Measurements from ENCODE around the gene ANGPTL3.
"Not testable (repeated sequence)": the region's sequence is repeated elsewhere in the genome, so short reads cannot be mapped to it uniquely, and the experiment has no call there.

ANGPTL3 gene

GRCh38 chr1:62601457-62601856, 4.1 kb downstream of the ANGPTL3 start:
- no peak overlapping the region for H3K4me3 ChIP-seq (ENCODE audit: low read length)
- TF ChIP-seq ZNF274 (IDR thresholded peaks at IDR 0.05; ENCODE audit: low read depth, low read length), result no peak

DNA sequence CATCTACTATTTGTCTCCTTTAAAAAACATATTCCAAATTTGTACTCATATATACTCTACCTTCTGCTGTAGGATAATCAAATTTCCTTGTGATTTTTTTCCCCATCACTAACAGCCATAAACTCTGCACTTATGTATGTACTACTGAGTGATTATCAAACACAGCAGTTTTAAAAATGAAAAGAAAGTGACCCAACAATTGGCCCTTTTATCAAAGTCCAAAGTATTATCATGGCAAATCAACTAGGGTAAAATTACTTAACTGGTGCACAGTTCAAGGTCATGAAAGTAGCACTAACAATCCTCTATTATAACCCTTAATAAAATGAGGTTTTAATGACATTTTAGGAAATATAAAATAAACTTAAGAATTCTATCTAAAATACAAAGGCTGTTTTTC, 11.6 kb downstream of the ANGPTL3 start:
- TF ChIP-seq ZNF274 (IDR thresholded peaks at IDR 0.05; ENCODE audit: low read depth, low read length), result no peak
- H3K4me3 ChIP-seq (ENCODE audit: low read length), result no peak overlapping the region

DNA sequence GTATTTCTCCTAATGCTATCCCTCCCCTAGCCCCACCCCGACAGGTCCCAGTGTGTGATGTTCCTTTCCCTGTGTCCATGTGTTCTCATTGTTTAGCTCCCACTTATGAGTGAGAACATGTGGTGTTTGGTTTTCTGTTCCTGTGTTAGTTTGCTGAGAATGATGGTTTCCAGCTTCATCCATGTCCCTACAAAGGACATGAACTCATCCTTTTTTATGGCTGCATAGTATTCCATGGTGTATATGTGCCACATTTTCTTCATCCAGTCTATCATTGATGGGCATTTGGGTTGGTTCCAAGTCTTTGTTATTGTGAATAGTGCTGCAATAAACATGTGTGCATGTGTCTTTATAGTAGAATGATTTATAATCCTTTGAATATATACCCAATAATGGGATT, 13.3 kb downstream of the ANGPTL3 start:
- not testable (repeated sequence) for H3K4me3 ChIP-seq (ENCODE audit: low read length)

GRCh38 chr1:62612770-62613169, 15.4 kb downstream of the ANGPTL3 start:
- no peak for TF ChIP-seq ZNF274 (IDR thresholded peaks at IDR 0.05; ENCODE audit: low read depth, low read length)
- H3K4me3 ChIP-seq (ENCODE audit: low read length), result no peak overlapping the region

DNA sequence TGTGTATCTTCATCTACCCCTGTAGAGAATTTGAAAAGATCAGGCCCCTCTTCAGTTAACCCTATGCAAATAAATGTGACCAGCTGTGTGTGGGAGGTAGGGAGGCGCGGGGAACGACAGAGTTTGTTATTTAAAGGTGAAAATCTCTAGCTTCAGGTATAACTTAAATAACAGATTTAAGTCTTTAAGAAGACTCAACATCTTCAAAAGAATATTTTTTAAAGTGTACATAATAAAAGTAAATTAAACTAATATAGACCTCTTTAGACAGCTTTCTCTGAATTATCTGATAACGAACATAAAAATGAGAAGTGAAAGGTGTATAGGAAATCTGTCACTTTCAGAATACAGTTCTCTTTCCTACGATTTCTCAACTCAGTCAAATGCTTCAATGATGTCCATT, 16.0 kb downstream of the ANGPTL3 start:
- no peak for TF ChIP-seq ZNF274 (IDR thresholded peaks at IDR 0.05; ENCODE audit: low read depth, low read length)
- no peak overlapping the region; the same call in 1 of the 2 replicates for H3K4me3 ChIP-seq (ENCODE audit: low read length)

DNA sequence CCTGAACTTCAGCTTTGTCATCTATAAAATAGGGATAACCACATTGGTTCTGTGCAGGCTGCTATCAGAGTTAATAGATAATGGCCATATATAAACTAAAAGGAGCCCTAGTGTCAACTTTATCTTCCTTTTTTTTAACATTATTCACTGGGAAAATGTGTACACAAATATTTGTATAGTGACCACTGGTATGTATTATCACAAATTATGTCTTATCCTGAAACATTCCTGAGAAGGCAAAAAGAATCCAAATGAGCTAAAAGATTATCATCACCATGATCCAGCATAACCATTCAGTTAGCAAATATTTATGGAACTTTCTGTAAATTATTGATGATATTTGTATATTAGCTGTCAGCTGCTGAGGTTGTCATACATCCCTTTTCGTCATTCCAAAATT, 16.6 kb downstream of the ANGPTL3 start:
- no peak overlapping the region for H3K4me3 ChIP-seq (ENCODE audit: low read length)
- TF ChIP-seq ZNF274 (IDR thresholded peaks at IDR 0.05; ENCODE audit: low read depth, low read length), result no peak

DNA sequence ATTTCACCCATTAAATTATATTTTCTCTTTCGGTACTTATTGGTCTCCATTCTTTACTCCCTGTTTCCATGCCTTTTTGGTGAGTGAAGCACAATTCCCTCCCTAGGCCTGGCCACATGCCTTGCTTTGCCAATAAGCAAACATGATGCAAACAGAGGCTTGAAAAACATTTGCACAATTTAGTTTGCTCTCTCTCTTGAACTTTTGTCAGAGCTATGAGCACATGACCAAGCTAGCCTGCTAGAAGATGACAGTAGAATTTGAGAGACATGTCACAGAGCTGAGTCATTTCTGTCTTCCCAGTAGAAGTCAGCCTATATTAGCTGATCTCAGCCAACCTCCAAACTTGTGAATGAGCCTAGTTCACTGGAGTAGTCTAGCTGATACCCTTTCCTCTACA, 24.6 kb downstream of the ANGPTL3 start:
- TF ChIP-seq ZNF274 (IDR thresholded peaks at IDR 0.05; ENCODE audit: low read depth, low read length), result no peak
- no peak overlapping the region for H3K4me3 ChIP-seq (ENCODE audit: low read length)

DNA sequence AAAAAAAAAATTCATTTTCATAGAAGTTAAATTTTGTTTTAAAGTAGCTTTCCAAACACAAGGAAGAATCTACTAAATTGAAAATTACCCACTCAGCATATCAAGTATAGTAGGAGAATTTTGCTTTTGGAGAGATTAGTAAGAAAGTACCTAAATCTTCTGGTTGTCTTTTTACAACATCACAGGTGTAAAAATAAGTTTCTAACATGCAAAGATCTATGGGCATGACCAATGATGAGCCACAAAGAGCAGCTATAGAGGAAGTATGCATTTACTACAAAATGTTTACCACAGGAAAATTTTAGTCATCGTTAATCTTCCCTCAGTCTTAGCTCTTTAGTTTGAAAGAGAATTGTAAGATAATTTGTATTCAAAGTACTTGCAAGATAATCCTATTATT, 28.1 kb downstream of the ANGPTL3 start:
- no peak for TF ChIP-seq ZNF274 (IDR thresholded peaks at IDR 0.05; ENCODE audit: low read depth, low read length)
- H3K4me3 ChIP-seq (ENCODE audit: low read length), result no peak overlapping the region

GRCh38 chr1:62628506-62628905, 31.2 kb downstream of the ANGPTL3 start:
- H3K4me3 ChIP-seq (ENCODE audit: low read length), result no peak overlapping the region
- no peak for TF ChIP-seq ZNF274 (IDR thresholded peaks at IDR 0.05; ENCODE audit: low read depth, low read length)

DNA sequence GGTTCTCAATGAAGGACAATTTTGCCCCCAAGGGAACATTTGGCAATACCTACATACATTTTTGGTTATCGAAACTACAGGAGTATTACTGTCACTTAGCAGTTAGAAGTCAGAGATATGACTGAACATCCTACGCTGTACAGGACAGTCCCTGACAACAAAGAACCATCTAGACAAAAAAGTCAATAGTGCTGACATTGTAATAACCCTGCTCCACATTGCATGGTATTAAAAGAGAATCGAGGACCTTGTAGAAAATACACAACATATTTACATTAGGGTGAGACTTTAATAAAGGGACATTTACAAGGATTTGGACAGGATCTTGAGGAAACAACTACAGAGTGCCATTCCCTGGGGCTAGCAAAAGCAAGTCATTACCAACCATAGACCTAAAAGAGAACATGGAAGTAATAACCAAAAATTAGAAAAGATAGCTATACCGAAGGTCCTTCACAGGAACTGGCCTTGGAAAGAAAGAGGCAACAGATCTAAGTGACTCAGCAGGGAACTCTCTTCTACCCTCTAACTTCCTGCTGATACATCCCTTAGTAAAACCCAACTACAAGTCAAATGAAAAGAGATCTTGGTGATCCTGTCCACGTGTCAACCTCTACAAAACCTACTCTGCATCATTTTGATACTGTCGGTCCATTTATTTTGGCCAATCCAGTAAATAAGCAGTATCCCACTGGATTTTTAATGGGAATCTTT, 40.2 kb downstream of the ANGPTL3 start:
- TF ChIP-seq ZNF274 (IDR thresholded peaks at IDR 0.05; ENCODE audit: low read depth, low read length), result no peak
- H3K4me3 ChIP-seq (ENCODE audit: low read length), result no peak overlapping the region

DNA sequence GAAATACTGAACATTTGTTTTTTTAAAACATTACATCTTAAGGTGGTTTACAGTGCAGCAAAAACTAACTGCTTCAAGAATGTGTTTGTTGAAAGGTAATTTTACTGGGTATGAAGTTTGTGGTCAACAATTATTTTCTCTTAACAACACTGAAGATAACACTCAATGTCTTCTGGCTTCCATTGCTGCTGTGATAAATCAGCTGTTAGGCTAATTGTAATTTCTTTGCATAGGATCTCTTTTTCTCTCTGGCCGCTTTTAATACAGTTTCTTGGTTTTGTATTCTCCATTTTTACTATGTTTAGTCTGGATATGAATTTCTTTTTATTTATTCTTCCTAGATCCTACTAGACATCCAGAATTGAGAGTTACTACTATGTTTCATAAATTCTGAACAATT, 46.0 kb downstream of the ANGPTL3 start:
- no peak for TF ChIP-seq ZNF274 (IDR thresholded peaks at IDR 0.05; ENCODE audit: low read depth, low read length)
- no peak overlapping the region for H3K4me3 ChIP-seq (ENCODE audit: low read length)

- TF ChIP-seq ZNF274 (IDR thresholded peaks at IDR 0.05; ENCODE audit: low read depth, low read length), result no peak
- no peak overlapping the region for H3K4me3 ChIP-seq (ENCODE audit: low read length)
These were observed 55.1 kb downstream of the ANGPTL3 start for GRCh38 chr1:62652387-62652786.

DNA sequence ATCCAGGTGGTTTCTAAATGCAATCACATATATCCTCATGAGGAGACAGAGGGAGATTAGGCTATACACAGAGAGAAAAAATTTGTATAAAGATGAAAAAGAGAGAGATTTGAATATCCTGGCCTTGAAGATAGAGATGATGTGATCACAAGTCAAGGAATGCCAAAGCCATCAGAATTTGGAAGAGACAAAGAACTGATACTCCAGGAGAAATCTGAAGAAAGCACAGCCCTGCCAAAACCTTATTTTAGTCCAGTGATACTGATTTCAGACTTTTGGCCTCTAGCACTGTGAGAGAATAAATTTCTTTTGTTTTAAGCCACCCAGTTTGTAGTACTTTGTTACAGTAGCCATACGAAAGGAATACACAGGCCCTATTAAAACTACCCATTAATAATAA, 57.4 kb downstream of the ANGPTL3 start:
- TF ChIP-seq ZNF274 (IDR thresholded peaks at IDR 0.05; ENCODE audit: low read depth, low read length), result no peak
- H3K4me3 ChIP-seq (ENCODE audit: low read length), result no peak overlapping the region

Measured in GM08714 (cell line).